ENCODE results near the gene TDP2.

GRCh38 chr6:24692415-24692814 lies 25.7 kb upstream of the TDP2 start:
- TF ChIP-seq, protein P1, sequence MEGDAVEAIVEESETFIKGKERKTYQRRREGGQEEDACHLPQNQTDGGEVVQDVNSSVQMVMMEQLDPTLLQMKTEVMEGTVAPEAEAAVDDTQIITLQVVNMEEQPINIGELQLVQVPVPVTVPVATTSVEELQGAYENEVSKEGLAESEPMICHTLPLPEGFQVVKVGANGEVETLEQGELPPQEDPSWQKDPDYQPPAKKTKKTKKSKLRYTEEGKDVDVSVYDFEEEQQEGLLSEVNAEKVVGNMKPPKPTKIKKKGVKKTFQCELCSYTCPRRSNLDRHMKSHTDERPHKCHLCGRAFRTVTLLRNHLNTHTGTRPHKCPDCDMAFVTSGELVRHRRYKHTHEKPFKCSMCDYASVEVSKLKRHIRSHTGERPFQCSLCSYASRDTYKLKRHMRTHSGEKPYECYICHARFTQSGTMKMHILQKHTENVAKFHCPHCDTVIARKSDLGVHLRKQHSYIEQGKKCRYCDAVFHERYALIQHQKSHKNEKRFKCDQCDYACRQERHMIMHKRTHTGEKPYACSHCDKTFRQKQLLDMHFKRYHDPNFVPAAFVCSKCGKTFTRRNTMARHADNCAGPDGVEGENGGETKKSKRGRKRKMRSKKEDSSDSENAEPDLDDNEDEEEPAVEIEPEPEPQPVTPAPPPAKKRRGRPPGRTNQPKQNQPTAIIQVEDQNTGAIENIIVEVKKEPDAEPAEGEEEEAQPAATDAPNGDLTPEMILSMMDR (IDR thresholded peaks at IDR 0.05): no peak
- TF ChIP-seq POLR2A (IDR thresholded peaks at IDR 0.05) (no peak), EP300 (IDR thresholded peaks at IDR 0.05) (no peak)
